ENCODE measurements around the gene AVP. TPM values are rescaled to one million over a fixed set of nuclear protein-coding genes. Genes with fewer than 3 reads are reported as not detected.

AVP gene
- total and polyA plus RNA-seq, 2 of the 13 experiments (the other 11 are each of a cell fraction or from before 2014, with no cell fraction given) = 0.12 TPM; not detected in 1

DNA sequence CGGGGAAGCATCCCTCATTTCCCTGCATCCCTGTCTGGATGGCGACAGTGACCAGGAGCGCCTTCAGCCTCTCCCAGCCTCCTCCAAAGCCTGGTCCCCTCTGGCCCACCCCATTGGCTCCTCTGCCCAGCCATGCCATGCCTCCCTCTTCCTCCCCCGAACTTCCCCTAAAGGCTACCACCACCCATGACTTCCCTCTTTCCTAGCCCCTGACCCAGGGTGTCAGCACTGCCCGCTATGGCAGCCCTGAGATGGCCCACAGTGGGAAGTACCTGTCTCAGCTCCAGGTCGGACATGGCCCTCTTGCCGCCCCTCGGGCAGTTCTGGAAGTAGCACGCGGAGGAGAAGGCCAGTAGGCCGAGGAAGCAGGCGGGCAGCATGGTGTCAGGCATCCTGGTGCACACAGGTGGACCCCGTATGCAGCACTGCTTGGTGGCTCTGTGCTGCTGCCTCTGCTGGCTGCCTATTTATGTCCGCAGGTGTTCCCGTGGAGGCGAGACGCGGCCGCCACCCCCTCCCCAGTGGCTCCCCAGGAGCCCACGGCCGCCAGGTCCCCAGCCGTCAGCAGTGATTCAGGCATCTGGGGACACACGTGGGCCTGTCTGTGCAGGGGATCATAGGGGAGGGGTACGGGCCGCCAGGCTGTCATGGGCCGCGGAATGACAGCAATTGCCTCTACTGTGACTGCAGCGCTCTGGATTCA lies at the start of gene AVP (continued):
- TF ChIP-seq EZH2 (conservative IDR thresholded peaks at IDR 0.05; ENCODE audit: low read depth, low read length) (0 out of 2 replicates have a peak, but pooled peaks have one; percentile 24), SP1 (IDR thresholded peaks at IDR 0.05) (no peak), SP1 (CRISPR knock-in tag; IDR thresholded peaks at IDR 0.05) (no peak), ETV6 (CRISPR knock-in tag; conservative IDR thresholded peaks at IDR 0.05) (0 out of 2 replicates have a peak, but pooled peaks have one; percentile 39), THAP9 (CRISPR knock-in tag; IDR thresholded peaks at IDR 0.05; ENCODE audit: borderline replicate concordance) (no peak), CHCHD3 (CRISPR knock-in tag; IDR thresholded peaks at IDR 0.05) (peak; percentile 20; the same call in 1 of the 2 replicates), ZNF780A (CRISPR knock-in tag; IDR thresholded peaks at IDR 0.05) (no peak), KDM5B (CRISPR knock-in tag; IDR thresholded peaks at IDR 0.05; ENCODE audit: borderline replicate concordance) (0 out of 2 replicates have a peak, but pooled peaks have one; percentile 44), PHF8 (CRISPR knock-in tag; IDR thresholded peaks at IDR 0.05) (no peak), ZBTB33 (CRISPR knock-in tag; IDR thresholded peaks at IDR 0.05) (0 out of 2 replicates have a peak, but pooled peaks have one; percentile 38), ZNF549 (CRISPR knock-in tag; IDR thresholded peaks at IDR 0.05) (no peak), ADNP (CRISPR knock-in tag; IDR thresholded peaks at IDR 0.05) (no peak), KDM2A (CRISPR knock-in tag; IDR thresholded peaks at IDR 0.05; ENCODE audit: borderline replicate concordance, low read depth) (no peak), HDAC2 (CRISPR knock-in tag; IDR thresholded peaks at IDR 0.05) (no peak), HIVEP1 (CRISPR knock-in tag; IDR thresholded peaks at IDR 0.05) (0 out of 2 replicates have a peak, but pooled peaks have one; percentile 16), HOXA3 (CRISPR knock-in tag; IDR thresholded peaks at IDR 0.05) (0 out of 2 replicates have a peak, but pooled peaks have one; percentile 17), RBM39 (IDR thresholded peaks at IDR 0.05; ENCODE audit: low read depth, low read length, poor library complexity, severe bottlenecking) (peak; percentile 58), GRHL1 (CRISPR knock-in tag; conservative IDR thresholded peaks at IDR 0.05) (no peak), ZNF292 (CRISPR knock-in tag; IDR thresholded peaks at IDR 0.05; ENCODE audit: borderline replicate concordance, low read depth) (peak; percentile 69; the same call in 1 of the 2 replicates), AGO1 (IDR thresholded peaks at IDR 0.05; ENCODE audit: low read depth, low read length, poor library complexity, severe bottlenecking) (peak; percentile 44), NR3C1 (CRISPR knock-in tag; IDR thresholded peaks at IDR 0.05) (0 out of 2 replicates have a peak, but pooled peaks have one; percentile 48)
- TF ChIP-seq, protein P1, sequence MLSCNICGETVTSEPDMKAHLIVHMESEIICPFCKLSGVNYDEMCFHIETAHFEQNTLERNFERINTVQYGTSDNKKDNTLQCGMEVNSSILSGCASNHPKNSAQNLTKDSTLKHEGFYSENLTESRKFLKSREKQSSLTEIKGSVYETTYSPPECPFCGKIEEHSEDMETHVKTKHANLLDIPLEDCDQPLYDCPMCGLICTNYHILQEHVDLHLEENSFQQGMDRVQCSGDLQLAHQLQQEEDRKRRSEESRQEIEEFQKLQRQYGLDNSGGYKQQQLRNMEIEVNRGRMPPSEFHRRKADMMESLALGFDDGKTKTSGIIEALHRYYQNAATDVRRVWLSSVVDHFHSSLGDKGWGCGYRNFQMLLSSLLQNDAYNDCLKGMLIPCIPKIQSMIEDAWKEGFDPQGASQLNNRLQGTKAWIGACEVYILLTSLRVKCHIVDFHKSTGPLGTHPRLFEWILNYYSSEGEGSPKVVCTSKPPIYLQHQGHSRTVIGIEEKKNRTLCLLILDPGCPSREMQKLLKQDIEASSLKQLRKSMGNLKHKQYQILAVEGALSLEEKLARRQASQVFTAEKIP (CRISPR knock-in tag; IDR thresholded peaks at IDR 0.05; ENCODE audit: borderline replicate concordance) = no peak

All from HepG2 (cell line).